K562 (cell line): ENCODE results near the gene NCOR2. TPM values are rescaled to one million over a fixed set of nuclear protein-coding genes. Genes with fewer than 3 reads are reported as not detected.

Experiments used
- FOXM1 ChIP-seq, 2 experiments: fragments of 450-650 bp in 1 of 2; sonication (generic) in 1 of 2; formaldehyde crosslinking in 1 of 2; IDR thresholded peaks; 2 replicates each; pipeline versions ENCODE4 v1.6.1 to v1.9.0; 2017 to 2022; ENCODE audit warnings: low read depth in 2 of 2, mild to moderate bottlenecking in 2 of 2, missing genetic modification reagents in 1 of 2, moderate library complexity in 1 of 2
- KLF1 ChIP-seq: fragments of 450-650 bp; IDR thresholded peaks from 2 replicates; pipeline ENCODE4 v1.6.1; 2016; ENCODE audit warnings: missing genetic modification characterization, missing compliant biosample characterization
- MCM3 ChIP-seq: fragments of 450-650 bp; IDR thresholded peaks from 2 replicates; pipeline ENCODE4 v1.6.1; 2016
- MTA1 ChIP-seq: fragments of 450-650 bp; IDR thresholded peaks from 2 replicates; pipeline ENCODE4 v1.6.1; 2017; ENCODE audit warnings: borderline replicate concordance
- ZNF830 ChIP-seq: fragments of 250-450 bp; sonication (Bioruptor Pico); IDR thresholded peaks from 2 replicates; pipeline ENCODE4 v1.5.0; 2021; ENCODE audit warnings: mild to moderate bottlenecking
- polyA plus RNA-seq, 8 experiments: library from polyadenylated mRNA; depleted of rRNA in 4 of 8; stranded (reverse) in 5 of 8; unstranded in 3 of 8; fragments of >200 nt; fragmentation: Nextera tagmentation in 2 of 8; fragmentation: Illumina TruSeq in 1 of 8; extraction: Ambion mirVana in 2 of 8; extraction: Trizol in 1 of 8; gene quantifications; 2 replicates each; pipeline versions ENCODE4 v1.2.1 to v1.2.3, GENCODE V29; 2011 to 2014; ENCODE audit warnings: inconsistent platforms in 1 of 8, missing spikeins in 1 of 8
- total RNA-seq, 7 experiments: library from RNA; depleted of rRNA in 6 of 7; stranded (reverse); fragments of >200 nt in 6 of 7; fragmentation: Illumina TruSeq in 2 of 7; extraction: Trizol in 2 of 7; gene quantifications; 2 replicates each; pipeline versions ENCODE4 v1.2.1 to v1.2.3, GENCODE V29; 2011 to 2021; ENCODE audit warnings: low replicate concordance in 1 of 7
- TF ChIP-seq, protein P1 (sequence below), 2 experiments: fragments of 450-650 bp; IDR thresholded peaks; 2 replicates each; pipeline ENCODE4 v1.6.1; 2016; ENCODE audit warnings: mild to moderate bottlenecking in 2 of 2, borderline replicate concordance in 1 of 2, low read depth in 1 of 2, moderate library complexity in 1 of 2
- TF ChIP-seq, protein P2 (sequence below): fragments of 250-450 bp; sonication (Bioruptor Pico); IDR thresholded peaks from 2 replicates; pipeline ENCODE4 v1.4.0; 2020
- TF ChIP-seq, protein P3 (sequence below), 2 experiments: fragments of 450-650 bp; conservative IDR thresholded peaks; 2 replicates each; pipeline ENCODE4 v1.6.1; 2017; ENCODE audit warnings: mild to moderate bottlenecking in 2 of 2, moderate library complexity in 2 of 2

The NCOR2 gene
- total and polyA plus RNA-seq, 9 of the 15 experiments (the other 6 are each of a cell fraction or from before 2014, with no cell fraction given): 0.18 to 126 (median 8.4) TPM

DNA sequence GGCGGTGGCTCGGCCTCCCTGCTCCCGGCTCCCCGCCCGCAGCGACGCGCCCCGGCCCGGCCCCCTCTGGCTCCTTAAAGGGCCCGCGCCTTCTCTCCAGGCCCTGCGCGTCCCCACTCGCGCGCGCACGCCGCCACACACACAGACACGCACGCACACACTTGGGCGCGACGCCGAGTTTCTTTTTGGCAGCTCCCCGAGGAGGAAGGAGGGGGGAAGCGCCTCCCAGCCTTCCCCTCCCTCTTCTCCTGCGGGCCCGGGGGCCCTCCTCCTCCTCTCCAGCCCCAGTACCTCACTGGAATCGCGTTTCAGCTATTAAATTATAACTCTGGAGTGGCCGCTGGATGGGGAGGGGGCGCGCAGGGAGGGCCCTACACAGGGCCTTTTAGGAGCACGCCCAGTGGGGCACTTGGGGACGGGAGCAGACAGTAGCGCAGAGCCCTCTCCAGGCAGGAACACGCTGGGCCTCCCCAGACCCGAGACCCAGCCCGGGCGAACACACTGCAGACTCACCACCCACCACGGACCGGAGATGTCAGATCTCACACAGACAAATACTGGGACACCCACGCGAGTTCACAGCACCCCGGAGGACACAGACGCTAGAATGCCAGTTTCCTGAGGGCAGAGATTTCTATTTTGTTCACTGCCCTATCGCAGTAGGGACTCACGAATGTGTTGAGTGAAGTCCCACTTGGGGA lies 411 bp upstream of the NCOR2 start (continued):
- TF ChIP-seq, protein P1, sequence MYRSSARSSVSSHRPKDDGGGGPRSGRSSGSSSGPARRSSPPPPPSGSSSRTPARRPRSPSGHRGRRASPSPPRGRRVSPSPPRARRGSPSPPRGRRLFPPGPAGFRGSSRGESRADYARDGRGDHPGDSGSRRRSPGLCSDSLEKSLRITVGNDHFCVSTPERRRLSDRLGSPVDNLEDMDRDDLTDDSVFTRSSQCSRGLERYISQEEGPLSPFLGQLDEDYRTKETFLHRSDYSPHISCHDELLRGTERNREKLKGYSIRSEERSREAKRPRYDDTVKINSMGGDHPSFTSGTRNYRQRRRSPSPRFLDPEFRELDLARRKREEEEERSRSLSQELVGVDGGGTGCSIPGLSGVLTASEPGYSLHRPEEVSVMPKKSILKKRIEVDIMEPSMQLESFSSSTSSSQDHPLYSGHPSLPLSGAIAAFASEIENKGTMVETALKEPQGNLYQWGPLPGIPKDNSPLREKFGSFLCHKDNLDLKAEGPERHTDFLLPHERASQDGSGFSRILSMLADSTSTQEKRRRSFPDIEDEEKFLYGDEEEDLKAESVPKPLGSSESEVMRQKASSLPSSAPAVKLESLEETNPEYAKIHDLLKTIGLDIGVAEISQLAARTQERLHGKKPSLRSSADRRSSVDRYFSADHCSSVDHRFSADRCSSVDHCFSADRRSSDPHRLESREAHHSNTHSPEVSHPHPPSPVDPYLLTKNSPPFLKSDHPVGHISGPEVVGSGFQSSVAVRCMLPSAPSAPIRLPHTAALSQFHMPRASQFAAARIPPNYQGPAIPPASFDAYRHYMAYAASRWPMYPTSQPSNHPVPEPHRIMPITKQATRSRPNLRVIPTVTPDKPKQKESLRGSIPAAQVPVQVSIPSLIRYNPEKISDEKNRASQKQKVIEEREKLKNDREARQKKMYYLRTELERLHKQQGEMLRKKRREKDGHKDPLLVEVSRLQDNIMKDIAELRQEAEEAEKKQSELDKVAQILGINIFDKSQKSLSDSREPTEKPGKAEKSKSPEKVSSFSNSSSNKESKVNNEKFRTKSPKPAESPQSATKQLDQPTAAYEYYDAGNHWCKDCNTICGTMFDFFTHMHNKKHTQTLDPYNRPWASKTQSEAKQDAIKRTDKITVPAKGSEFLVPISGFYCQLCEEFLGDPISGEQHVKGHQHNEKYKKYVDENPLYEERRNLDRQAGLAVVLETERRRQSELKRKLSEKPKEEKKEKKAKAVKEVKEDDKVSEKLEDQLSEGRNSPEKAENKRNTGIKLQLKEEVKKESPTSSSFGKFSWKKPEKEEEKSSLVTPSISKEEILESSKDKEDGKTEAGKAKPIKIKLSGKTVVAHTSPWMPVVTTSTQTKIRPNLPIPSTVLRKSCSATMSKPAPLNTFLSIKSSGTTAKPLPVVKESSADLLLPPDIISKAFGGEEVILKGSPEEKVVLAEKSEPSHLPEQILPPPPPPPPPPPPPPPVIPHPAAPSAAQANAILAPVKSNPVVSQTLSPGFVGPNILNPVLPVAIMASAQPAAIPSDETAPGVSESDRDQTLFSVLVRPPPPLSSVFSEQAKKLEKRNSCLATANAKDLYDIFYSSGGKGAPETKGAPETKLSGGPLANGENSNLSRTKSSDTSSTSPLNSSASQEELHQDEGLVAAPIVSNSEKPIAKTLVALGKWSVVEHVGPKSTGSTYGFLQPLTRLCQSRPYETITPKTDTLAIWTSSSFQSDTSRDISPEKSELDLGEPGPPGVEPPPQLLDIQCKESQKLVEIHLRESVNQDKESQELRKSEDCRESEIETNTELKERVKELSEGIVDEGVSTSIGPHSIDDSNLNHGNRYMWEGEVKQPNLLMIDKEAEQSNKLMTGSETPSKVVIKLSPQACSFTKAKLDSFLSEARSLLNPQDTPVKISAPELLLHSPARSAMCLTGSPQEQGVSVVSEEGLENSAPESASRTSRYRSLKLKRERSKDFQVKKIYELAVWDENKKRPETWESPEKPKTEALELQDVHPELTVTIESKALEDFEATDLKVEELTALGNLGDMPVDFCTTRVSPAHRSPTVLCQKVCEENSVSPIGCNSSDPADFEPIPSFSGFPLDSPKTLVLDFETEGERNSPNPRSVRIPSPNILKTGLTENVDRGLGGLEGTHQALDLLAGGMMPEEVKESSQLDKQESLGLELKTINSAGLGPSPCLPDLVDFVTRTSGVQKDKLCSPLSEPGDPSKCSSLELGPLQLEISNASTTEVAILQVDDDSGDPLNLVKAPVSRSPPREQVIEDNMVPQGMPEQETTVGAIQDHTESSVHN (IDR thresholded peaks at IDR 0.05; ENCODE audit: borderline replicate concordance in 1 of 2, low read depth in 1 of 2): no peak
- TF ChIP-seq FOXM1 (IDR thresholded peaks at IDR 0.05; ENCODE audit: low read depth) (peak; percentile 61), FOXM1 (CRISPR knock-in tag; IDR thresholded peaks at IDR 0.05; ENCODE audit: low read depth) (no peak), MTA1 (peak; percentile 51; the same call in 1 of the 2 replicates), ZNF830 (CRISPR knock-in tag) (no peak), MCM3 (no peak), KLF1 (tag) (no peak)
- TF ChIP-seq, protein P2, sequence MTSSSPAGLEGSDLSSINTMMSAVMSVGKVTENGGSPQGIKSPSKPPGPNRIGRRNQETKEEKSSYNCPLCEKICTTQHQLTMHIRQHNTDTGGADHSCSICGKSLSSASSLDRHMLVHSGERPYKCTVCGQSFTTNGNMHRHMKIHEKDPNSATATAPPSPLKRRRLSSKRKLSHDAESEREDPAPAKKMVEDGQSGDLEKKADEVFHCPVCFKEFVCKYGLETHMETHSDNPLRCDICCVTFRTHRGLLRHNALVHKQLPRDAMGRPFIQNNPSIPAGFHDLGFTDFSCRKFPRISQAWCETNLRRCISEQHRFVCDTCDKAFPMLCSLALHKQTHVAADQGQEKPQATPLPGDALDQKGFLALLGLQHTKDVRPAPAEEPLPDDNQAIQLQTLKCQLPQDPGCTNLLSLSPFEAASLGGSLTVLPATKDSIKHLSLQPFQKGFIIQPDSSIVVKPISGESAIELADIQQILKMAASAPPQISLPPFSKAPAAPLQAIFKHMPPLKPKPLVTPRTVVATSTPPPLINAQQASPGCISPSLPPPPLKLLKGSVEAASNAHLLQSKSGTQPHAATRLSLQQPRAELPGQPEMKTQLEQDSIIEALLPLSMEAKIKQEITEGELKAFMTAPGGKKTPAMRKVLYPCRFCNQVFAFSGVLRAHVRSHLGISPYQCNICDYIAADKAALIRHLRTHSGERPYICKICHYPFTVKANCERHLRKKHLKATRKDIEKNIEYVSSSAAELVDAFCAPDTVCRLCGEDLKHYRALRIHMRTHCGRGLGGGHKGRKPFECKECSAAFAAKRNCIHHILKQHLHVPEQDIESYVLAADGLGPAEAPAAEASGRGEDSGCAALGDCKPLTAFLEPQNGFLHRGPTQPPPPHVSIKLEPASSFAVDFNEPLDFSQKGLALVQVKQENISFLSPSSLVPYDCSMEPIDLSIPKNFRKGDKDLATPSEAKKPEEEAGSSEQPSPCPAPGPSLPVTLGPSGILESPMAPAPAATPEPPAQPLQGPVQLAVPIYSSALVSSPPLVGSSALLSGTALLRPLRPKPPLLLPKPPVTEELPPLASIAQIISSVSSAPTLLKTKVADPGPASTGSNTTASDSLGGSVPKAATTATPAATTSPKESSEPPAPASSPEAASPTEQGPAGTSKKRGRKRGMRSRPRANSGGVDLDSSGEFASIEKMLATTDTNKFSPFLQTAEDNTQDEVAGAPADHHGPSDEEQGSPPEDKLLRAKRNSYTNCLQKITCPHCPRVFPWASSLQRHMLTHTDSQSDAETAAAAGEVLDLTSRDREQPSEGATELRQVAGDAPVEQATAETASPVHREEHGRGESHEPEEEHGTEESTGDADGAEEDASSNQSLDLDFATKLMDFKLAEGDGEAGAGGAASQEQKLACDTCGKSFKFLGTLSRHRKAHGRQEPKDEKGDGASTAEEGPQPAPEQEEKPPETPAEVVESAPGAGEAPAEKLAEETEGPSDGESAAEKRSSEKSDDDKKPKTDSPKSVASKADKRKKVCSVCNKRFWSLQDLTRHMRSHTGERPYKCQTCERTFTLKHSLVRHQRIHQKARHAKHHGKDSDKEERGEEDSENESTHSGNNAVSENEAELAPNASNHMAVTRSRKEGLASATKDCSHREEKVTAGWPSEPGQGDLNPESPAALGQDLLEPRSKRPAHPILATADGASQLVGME (CRISPR knock-in tag): no peak
- TF ChIP-seq, protein P3, sequence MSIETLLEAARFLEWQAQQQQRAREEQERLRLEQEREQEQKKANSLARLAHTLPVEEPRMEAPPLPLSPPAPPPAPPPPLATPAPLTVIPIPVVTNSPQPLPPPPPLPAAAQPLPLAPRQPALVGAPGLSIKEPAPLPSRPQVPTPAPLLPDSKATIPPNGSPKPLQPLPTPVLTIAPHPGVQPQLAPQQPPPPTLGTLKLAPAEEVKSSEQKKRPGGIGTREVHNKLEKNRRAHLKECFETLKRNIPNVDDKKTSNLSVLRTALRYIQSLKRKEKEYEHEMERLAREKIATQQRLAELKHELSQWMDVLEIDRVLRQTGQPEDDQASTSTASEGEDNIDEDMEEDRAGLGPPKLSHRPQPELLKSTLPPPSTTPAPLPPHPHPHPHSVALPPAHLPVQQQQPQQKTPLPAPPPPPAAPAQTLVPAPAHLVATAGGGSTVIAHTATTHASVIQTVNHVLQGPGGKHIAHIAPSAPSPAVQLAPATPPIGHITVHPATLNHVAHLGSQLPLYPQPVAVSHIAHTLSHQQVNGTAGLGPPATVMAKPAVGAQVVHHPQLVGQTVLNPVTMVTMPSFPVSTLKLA (conservative IDR thresholded peaks at IDR 0.05): peak in 1 of 2 experiments; percentile 25; a peak in 1 of 4 replicates
